ENCODE data around the gene ULK4. TPM values are rescaled to one million over a fixed set of nuclear protein-coding genes. Genes with fewer than 3 reads are reported as not detected.

The ULK4 gene
- total RNA-seq, 1 donor from 2014 or later = 9.1 TPM

GRCh38 chr3:41632700-41633099 is 329.2 kb downstream of the ULK4 start:
- no peak for TF ChIP-seq CTCF (IDR thresholded peaks at IDR 0.05)
- Mint-ChIP-seq H3K9me3 (ENCODE audit: unreplicated experiment) (no peaks in the 10 kb centered on the region), H3K27ac (ENCODE audit: unreplicated experiment) (no peak overlapping the region), H3K4me3 (ENCODE audit: unreplicated experiment) (no peak overlapping the region), H3K4me1 (ENCODE audit: unreplicated experiment) (no peaks in the 10 kb centered on the region), H3K27me3 (ENCODE audit: unreplicated experiment) (no peaks in the 10 kb centered on the region), H3K36me3 (ENCODE audit: unreplicated experiment) (no peaks in the 10 kb centered on the region)
- DNase-seq (ENCODE audit: extremely low spot score, unreplicated experiment) = no peak

DNA sequence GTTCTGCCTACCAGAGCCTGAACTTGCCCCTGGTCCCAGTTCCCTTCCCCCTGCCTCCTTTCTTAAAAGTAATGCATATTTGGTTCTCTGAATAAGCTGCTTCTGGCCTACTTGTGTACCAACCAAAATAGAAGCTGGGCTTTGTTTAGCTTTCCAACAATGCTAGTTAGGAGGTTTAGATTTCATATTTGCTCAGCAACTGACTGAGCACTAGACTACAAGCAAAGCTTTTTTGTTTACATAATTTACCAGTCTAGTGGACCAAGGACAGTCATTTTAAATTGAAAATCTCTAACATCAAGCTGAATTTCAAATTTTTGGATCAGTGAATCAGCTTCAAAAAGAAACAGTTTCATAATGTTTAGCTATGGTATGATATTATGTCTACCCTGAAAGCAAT is 331.2 kb downstream of the ULK4 start:
- Mint-ChIP-seq H3K27ac (ENCODE audit: unreplicated experiment) (no peak overlapping the region), H3K36me3 (ENCODE audit: unreplicated experiment) (no peaks in the 10 kb centered on the region), H3K4me1 (ENCODE audit: unreplicated experiment) (no peaks in the 10 kb centered on the region), H3K9me3 (ENCODE audit: unreplicated experiment) (no peaks in the 10 kb centered on the region), H3K4me3 (ENCODE audit: unreplicated experiment) (no peak overlapping the region), H3K27me3 (ENCODE audit: unreplicated experiment) (no peaks in the 10 kb centered on the region)
- DNase-seq (ENCODE audit: extremely low spot score, unreplicated experiment) = no peak
- no peak for TF ChIP-seq CTCF (IDR thresholded peaks at IDR 0.05)

- no peak overlapping the region for H3K27ac Mint-ChIP-seq (ENCODE audit: unreplicated experiment)
- no peaks in the 10 kb centered on the region for H3K9me3 Mint-ChIP-seq (ENCODE audit: unreplicated experiment)
- no peak overlapping the region for H3K4me3 Mint-ChIP-seq (ENCODE audit: unreplicated experiment)
- no peak for TF ChIP-seq CTCF (IDR thresholded peaks at IDR 0.05)
- DNase-seq (ENCODE audit: extremely low spot score, unreplicated experiment) = no peak
- H3K36me3 Mint-ChIP-seq (ENCODE audit: unreplicated experiment) = no peaks in the 10 kb centered on the region
- no peaks in the 10 kb centered on the region for H3K27me3 Mint-ChIP-seq (ENCODE audit: unreplicated experiment)
- no peaks in the 10 kb centered on the region for H3K4me1 Mint-ChIP-seq (ENCODE audit: unreplicated experiment)
Observed at GRCh38 chr3:41629986-41630385, 331.9 kb downstream of the ULK4 start.

DNA sequence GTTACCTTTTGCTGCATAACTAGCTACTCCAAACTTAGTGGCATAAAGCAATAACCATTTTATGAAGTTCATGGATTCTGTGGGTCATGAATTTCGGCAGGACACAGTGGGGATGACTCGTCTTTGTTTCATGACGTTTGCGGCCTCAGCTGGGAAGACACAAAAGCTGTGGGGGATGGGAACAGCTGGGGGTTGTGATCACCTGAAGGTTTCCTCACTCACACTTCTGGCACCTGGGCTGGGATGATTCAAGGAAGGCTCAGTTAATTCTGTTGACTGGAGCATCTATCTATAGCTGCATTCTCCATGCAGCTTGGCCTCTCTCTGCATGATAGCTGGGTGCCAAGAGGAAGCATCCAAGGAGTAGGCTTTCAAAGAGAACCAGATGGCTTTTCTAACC is 332.8 kb downstream of the ULK4 start:
- no peak for TF ChIP-seq CTCF (IDR thresholded peaks at IDR 0.05)
- Mint-ChIP-seq H3K9me3 (ENCODE audit: unreplicated experiment) (no peaks in the 10 kb centered on the region), H3K36me3 (ENCODE audit: unreplicated experiment) (no peaks in the 10 kb centered on the region), H3K27ac (ENCODE audit: unreplicated experiment) (no peak overlapping the region), H3K27me3 (ENCODE audit: unreplicated experiment) (no peaks in the 10 kb centered on the region), H3K4me1 (ENCODE audit: unreplicated experiment) (no peaks in the 10 kb centered on the region), H3K4me3 (ENCODE audit: unreplicated experiment) (no peak overlapping the region)
- DNase-seq (ENCODE audit: extremely low spot score, unreplicated experiment) = no peak

GRCh38 chr3:41627477-41628087 is 334.3 kb downstream of the ULK4 start:
- Mint-ChIP-seq H3K27ac (ENCODE audit: unreplicated experiment) (no peak overlapping the region), H3K4me1 (ENCODE audit: unreplicated experiment) (no peaks in the 10 kb centered on the region), H3K4me3 (ENCODE audit: unreplicated experiment) (no peak overlapping the region), H3K27me3 (ENCODE audit: unreplicated experiment) (no peaks in the 10 kb centered on the region), H3K9me3 (ENCODE audit: unreplicated experiment) (no peaks in the 10 kb centered on the region), H3K36me3 (ENCODE audit: unreplicated experiment) (no peaks in the 10 kb centered on the region)
- DNase-seq (ENCODE audit: extremely low spot score, unreplicated experiment) = no peak
- no peak for TF ChIP-seq CTCF (IDR thresholded peaks at IDR 0.05)

All from osteocyte (in vitro differentiated cells).